ENCODE data around the gene POU2AF3.
"Not testable (repeated sequence)": the region's sequence is repeated elsewhere in the genome, so short reads cannot be mapped to it uniquely, and the experiment has no call there.

The POU2AF3 gene

GRCh38 chr11:111298413-111299100 is at the start of gene POU2AF3:
POU2AF3 (plus strand) TSS chr11:111298546; CDS start chr11:111298582, 36 bp downstream.
- no peak for DNase-seq

- no peak for DNase-seq
These were observed 47.4 kb upstream of the POU2AF3 start for GRCh38 chr11:111250936-111251335.

- no peak for DNase-seq
These were observed 45.2 kb upstream of the POU2AF3 start for GRCh38 chr11:111253131-111253530.

GRCh38 chr11:111253630-111254029 is 44.7 kb upstream of the POU2AF3 start:
- DNase-seq, result no peak

- no peak for DNase-seq
These were observed 40.3 kb upstream of the POU2AF3 start for GRCh38 chr11:111258046-111258445.

- no peak for DNase-seq
These were observed 38.5 kb upstream of the POU2AF3 start for GRCh38 chr11:111259896-111260295.

- DNase-seq, result no peak
These were observed 37.5 kb upstream of the POU2AF3 start for GRCh38 chr11:111260811-111261210.

- no peak for DNase-seq
These were observed 33.7 kb upstream of the POU2AF3 start for GRCh38 chr11:111264646-111265045.

- no peak for DNase-seq
These were observed 32.9 kb upstream of the POU2AF3 start for GRCh38 chr11:111265421-111265820.

GRCh38 chr11:111268303-111268702 is 30.0 kb upstream of the POU2AF3 start:
- not testable (repeated sequence) for DNase-seq

- no peak for DNase-seq
These were observed 29.0 kb upstream of the POU2AF3 start for GRCh38 chr11:111269146-111269868.

GRCh38 chr11:111272420-111272819 is 25.9 kb upstream of the POU2AF3 start:
- DNase-seq, result no peak

GRCh38 chr11:111282562-111283075 is 15.7 kb upstream of the POU2AF3 start:
- DNase-seq, result no peak

- DNase-seq, result no peak
These were observed 14.3 kb upstream of the POU2AF3 start for GRCh38 chr11:111283945-111284481.

- DNase-seq, result no peak
These were observed 12.9 kb upstream of the POU2AF3 start for GRCh38 chr11:111285189-111286091.

GRCh38 chr11:111291764-111292163 is 6.6 kb upstream of the POU2AF3 start:
- no peak for DNase-seq

- DNase-seq, result not testable (repeated sequence)
These were observed 5.9 kb upstream of the POU2AF3 start for GRCh38 chr11:111292408-111292807.

GRCh38 chr11:111296196-111296595 is 2.1 kb upstream of the POU2AF3 start:
- no peak for DNase-seq

GRCh38 chr11:111297696-111298095 is 650 bp upstream of the POU2AF3 start:
- DNase-seq, result no peak

- DNase-seq, result no peak
These were observed 1.0 kb downstream of the POU2AF3 start for GRCh38 chr11:111299101-111300026.

GRCh38 chr11:111300569-111300968 is 2.2 kb downstream of the POU2AF3 start:
- DNase-seq, result no peak
